ENCODE measurements around the gene METTL25B.

The METTL25B gene

GRCh38 chr1:156749419-156750118 is 21.3 kb downstream of the METTL25B start:
- Histone ChIP-seq H3K79me2 (ENCODE audit: insufficient read depth, low read depth) (peaks cover 91% of the 10 kb centered on the region), H3K36me3 (ENCODE audit: insufficient read depth) (no peaks in the 10 kb centered on the region)

GRCh38 chr1:156750191-156750672 is 22.0 kb downstream of the METTL25B start:
- Histone ChIP-seq H4K20me1 (ENCODE audit: insufficient read depth) (peaks cover 11% of the 10 kb centered on the region; the same call in 1 of the 2 replicates), H3K27me3 (ENCODE audit: insufficient read depth, low read depth) (no peaks in the 10 kb centered on the region), H3K36me3 (ENCODE audit: insufficient read depth) (no peaks in the 10 kb centered on the region), H3K9ac (peak overlapping the region; percentile 92), H3K27ac (peak overlapping the region; percentile 85), H2AFZ (ENCODE audit: low read depth) (no peak overlapping the region), H3K4me3 (IDR thresholded peaks at IDR 0.05; ENCODE audit: insufficient read depth, low read depth, low read length) (peak overlapping the region; percentile 90), H3K79me2 (ENCODE audit: insufficient read depth, low read depth) (peaks cover 84% of the 10 kb centered on the region), H3K4me2 (peak overlapping the region; percentile 97), H3K4me1 (ENCODE audit: low read depth, poor library complexity, severe bottlenecking) (peaks cover 49% of the 10 kb centered on the region)
- TF ChIP-seq CTCF (conservative IDR thresholded peaks at IDR 0.05; ENCODE audit: low read depth, low read length), result no peak

More at GRCh38 chr1:156749419-156750118, 21.3 kb downstream of the METTL25B start:
- no peak overlapping the region for H2AFZ ChIP-seq (ENCODE audit: low read depth)
- no peaks in the 10 kb centered on the region for H3K27me3 ChIP-seq (ENCODE audit: insufficient read depth, low read depth)
- H3K4me1 ChIP-seq (ENCODE audit: low read depth, poor library complexity, severe bottlenecking), result peaks cover 55% of the 10 kb centered on the region
- 0 out of 2 replicates have a peak, but pooled peaks have one; percentile 5 for TF ChIP-seq CTCF (conservative IDR thresholded peaks at IDR 0.05; ENCODE audit: low read depth, low read length)
- H3K4me2 ChIP-seq, result peak overlapping the region; percentile 97
- H3K27ac ChIP-seq, result peak overlapping the region; percentile 85
- H3K9ac ChIP-seq, result peak overlapping the region; percentile 92
- H4K20me1 ChIP-seq (ENCODE audit: insufficient read depth), result peaks cover 11% of the 10 kb centered on the region; the same call in 1 of the 2 replicates
- H3K4me3 ChIP-seq (IDR thresholded peaks at IDR 0.05; ENCODE audit: insufficient read depth, low read depth, low read length), result peak overlapping the region; percentile 90

GRCh38 chr1:156750711-156751450 is 22.6 kb downstream of the METTL25B start:
- TF ChIP-seq CTCF (conservative IDR thresholded peaks at IDR 0.05; ENCODE audit: low read depth, low read length), result no peak; the same call in 1 of the 2 replicates
- Histone ChIP-seq H3K27ac (peak overlapping the region; percentile 85), H3K9ac (peak overlapping the region; percentile 92), H2AFZ (ENCODE audit: low read depth) (peak overlapping the region; percentile 15; the same call in 1 of the 2 replicates), H3K4me1 (ENCODE audit: low read depth, poor library complexity, severe bottlenecking) (peaks cover 42% of the 10 kb centered on the region), H3K36me3 (ENCODE audit: insufficient read depth) (no peaks in the 10 kb centered on the region), H4K20me1 (ENCODE audit: insufficient read depth) (peaks cover 6% of the 10 kb centered on the region; the same call in 1 of the 2 replicates), H3K4me3 (IDR thresholded peaks at IDR 0.05; ENCODE audit: insufficient read depth, low read depth, low read length) (peak overlapping the region; percentile 90), H3K27me3 (ENCODE audit: insufficient read depth, low read depth) (no peaks in the 10 kb centered on the region), H3K4me2 (peak overlapping the region; percentile 97), H3K79me2 (ENCODE audit: insufficient read depth, low read depth) (peaks cover 78% of the 10 kb centered on the region)

- Histone ChIP-seq H3K36me3 (ENCODE audit: insufficient read depth) (no peaks in the 10 kb centered on the region), H3K27me3 (ENCODE audit: insufficient read depth, low read depth) (no peaks in the 10 kb centered on the region), H3K9ac (peak within 1 kb of the TSS; percentile 92), H3K27ac (peak within 1 kb of the TSS; percentile 85), H3K79me2 (ENCODE audit: insufficient read depth, low read depth) (peaks cover 72% of the 10 kb centered on the region), H3K4me3 (IDR thresholded peaks at IDR 0.05; ENCODE audit: insufficient read depth, low read depth, low read length) (peak within 1 kb of the TSS; percentile 100), H3K4me1 (ENCODE audit: low read depth, poor library complexity, severe bottlenecking) (peaks cover 37% of the 10 kb centered on the region), H3K4me2 (peak within 1 kb of the TSS; percentile 97), H4K20me1 (ENCODE audit: insufficient read depth) (peaks cover under 1% of the 10 kb centered on the region; the same call in 1 of the 2 replicates), H2AFZ (ENCODE audit: low read depth) (peak within 1 kb of the TSS; percentile 83)
- no peak for TF ChIP-seq CTCF (conservative IDR thresholded peaks at IDR 0.05; ENCODE audit: low read depth, low read length)
Measured at GRCh38 chr1:156751451-156751756, 23.1 kb downstream of the METTL25B start, which contains the start of gene HDGF. Gene HDGF, minus strand, starts transcription at chr1:156751675. Its CDS starts 246 bp downstream, at chr1:156751429.
